Measurements from ENCODE around the gene SLIT3. TPM values are rescaled to one million over a fixed set of nuclear protein-coding genes. Genes with fewer than 3 reads are reported as not detected.

Gene SLIT3
- total and polyA plus RNA-seq, 2 donors from 2014 or later, result 14.5 to 54.1 TPM

DNA sequence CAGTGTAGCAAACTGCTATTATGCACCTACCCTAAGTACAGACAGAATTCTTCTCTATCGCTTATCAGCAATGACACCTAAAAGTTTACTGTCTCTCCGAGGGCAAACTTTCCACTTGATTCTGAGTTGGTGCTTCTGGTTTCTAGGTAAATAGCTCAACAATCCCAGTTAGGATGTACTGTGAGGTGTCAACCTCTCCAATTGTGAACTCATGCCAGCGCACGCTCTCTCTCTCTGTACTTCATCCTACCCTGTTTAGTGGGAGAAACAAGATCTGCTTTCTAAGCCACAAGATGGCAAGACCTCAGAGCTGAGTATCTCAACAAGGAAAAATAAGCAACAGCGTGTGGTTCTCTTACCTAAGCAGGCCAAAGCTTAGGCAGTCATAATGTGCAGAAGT lies 335.3 kb downstream of the SLIT3 start:
- no peak for DNase-seq
- TF ChIP-seq CTCF (IDR thresholded peaks at IDR 0.05; ENCODE audit: borderline replicate concordance, extremely low read depth, insufficient read depth), result no peak
- no peaks in the 10 kb centered on the region for H3K4me1 ChIP-seq (ENCODE audit: control insufficient read depth in 2 of 3, insufficient read depth in 2 of 3, low read depth in 1 of 3, low read length in 3 of 3)

GRCh38 chr5:168964182-168964581 lies 336.8 kb downstream of the SLIT3 start:
- H3K4me3 ChIP-seq (ENCODE audit: low read length in 3 of 3), result no peak overlapping the region
- intact Hi-C loops (cut with DNase I), result no loop called here
- no peak for TF ChIP-seq CTCF (IDR thresholded peaks at IDR 0.05; ENCODE audit: borderline replicate concordance, extremely low read depth, insufficient read depth)
- H3K27me3 ChIP-seq (ENCODE audit: control insufficient read depth, insufficient read depth, low read length), result no peaks in the 10 kb centered on the region
- DNase-seq (no peak), FAIRE-seq (no peak)
- no peak overlapping the region for H3K9ac ChIP-seq (ENCODE audit: low read length in 3 of 3)
- H3K9me3 ChIP-seq (ENCODE audit: control insufficient read depth in 2 of 3, insufficient read depth in 1 of 3, low read length in 3 of 3), result no peaks in the 10 kb centered on the region
- no peak overlapping the region for H3K27ac ChIP-seq (ENCODE audit: low read depth in 2 of 2, low read length in 2 of 2)
- no peaks in the 10 kb centered on the region for H3K4me1 ChIP-seq (ENCODE audit: control insufficient read depth in 2 of 3, insufficient read depth in 2 of 3, low read depth in 1 of 3, low read length in 3 of 3)
- no peaks in the 10 kb centered on the region for H3K36me3 ChIP-seq (ENCODE audit: control insufficient read depth in 2 of 3, insufficient read depth in 3 of 3, low read length in 3 of 3)

More for the DNA sequence above, 335.3 kb downstream of the SLIT3 start:
- H3K9ac ChIP-seq (ENCODE audit: low read length in 3 of 3), result no peak overlapping the region
- no peaks in the 10 kb centered on the region for H3K27me3 ChIP-seq (ENCODE audit: control insufficient read depth, insufficient read depth, low read length)
- no peaks in the 10 kb centered on the region for H3K36me3 ChIP-seq (ENCODE audit: control insufficient read depth in 2 of 3, insufficient read depth in 3 of 3, low read length in 3 of 3)
- no peak overlapping the region for H3K27ac ChIP-seq (ENCODE audit: low read depth in 2 of 2, low read length in 2 of 2)
- no peaks in the 10 kb centered on the region for H3K9me3 ChIP-seq (ENCODE audit: control insufficient read depth in 2 of 3, insufficient read depth in 1 of 3, low read length in 3 of 3)
- H3K4me3 ChIP-seq (ENCODE audit: low read length in 3 of 3), result no peak overlapping the region
- FAIRE-seq, result no peak
- intact Hi-C loops (cut with DNase I), result no loop called here

GRCh38 chr5:168962306-168962705 lies 338.6 kb downstream of the SLIT3 start:
- DNase-seq (peak in 3 of 5 donors; percentile 42 to 77 (median 63)), FAIRE-seq (no peak)
- Histone ChIP-seq H3K27ac (ENCODE audit: low read depth in 2 of 2, low read length in 2 of 2) (no peak overlapping the region), H3K9ac (ENCODE audit: low read length in 3 of 3) (no peak overlapping the region), H3K4me3 (ENCODE audit: low read length in 3 of 3) (no peak overlapping the region), H3K27me3 (ENCODE audit: control insufficient read depth, insufficient read depth, low read length) (no peaks in the 10 kb centered on the region), H3K9me3 (ENCODE audit: control insufficient read depth in 2 of 3, insufficient read depth in 1 of 3, low read length in 3 of 3) (no peaks in the 10 kb centered on the region), H3K36me3 (ENCODE audit: control insufficient read depth in 2 of 3, insufficient read depth in 3 of 3, low read length in 3 of 3) (no peaks in the 10 kb centered on the region), H3K4me1 (ENCODE audit: control insufficient read depth in 2 of 3, insufficient read depth in 2 of 3, low read depth in 1 of 3, low read length in 3 of 3) (no peaks in the 10 kb centered on the region)
- TF ChIP-seq CTCF (IDR thresholded peaks at IDR 0.05; ENCODE audit: borderline replicate concordance, extremely low read depth, insufficient read depth), result no peak
- intact Hi-C loops (cut with DNase I), result no loop called here

- no peaks in the 10 kb centered on the region for H3K9me3 ChIP-seq (ENCODE audit: control insufficient read depth in 2 of 3, insufficient read depth in 1 of 3, low read length in 3 of 3)
- no peaks in the 10 kb centered on the region for H3K4me1 ChIP-seq (ENCODE audit: control insufficient read depth in 2 of 3, insufficient read depth in 2 of 3, low read depth in 1 of 3, low read length in 3 of 3)
- DNase-seq, result no peak
- FAIRE-seq, result no peak
- no peaks in the 10 kb centered on the region for H3K36me3 ChIP-seq (ENCODE audit: control insufficient read depth in 2 of 3, insufficient read depth in 3 of 3, low read length in 3 of 3)
- intact Hi-C loops (cut with DNase I), result no loop called here
- no peak overlapping the region for H3K27ac ChIP-seq (ENCODE audit: low read depth in 2 of 2, low read length in 2 of 2)
- H3K27me3 ChIP-seq (ENCODE audit: control insufficient read depth, insufficient read depth, low read length), result no peaks in the 10 kb centered on the region
- H3K4me3 ChIP-seq (ENCODE audit: low read length in 3 of 3), result no peak overlapping the region
- no peak for TF ChIP-seq CTCF (IDR thresholded peaks at IDR 0.05; ENCODE audit: borderline replicate concordance, extremely low read depth, insufficient read depth)
- no peak overlapping the region for H3K9ac ChIP-seq (ENCODE audit: low read length in 3 of 3)
These were observed 339.3 kb downstream of the SLIT3 start for GRCh38 chr5:168961681-168962080.
